Astrocyte of the cerebellum (primary cell): Measurements from ENCODE around the gene CAMK4.

Experiments used
- DNase-seq: peaks from one replicate; pipeline ENCODE4 v3.0.0-alpha.2; 2011; ENCODE audit warnings: low read depth
- H3K4me3 ChIP-seq: 2 replicates; pipeline ENCODE4 v1.5.1; 2011; ENCODE audit warnings: mild to moderate bottlenecking, low read depth, low read length, moderate library complexity
- CTCF ChIP-seq: IDR thresholded peaks from 2 replicates; pipeline ENCODE4 v1.5.1; 2012; ENCODE audit warnings: low read length, low read depth, moderate library complexity, mild to moderate bottlenecking; ENCODE audit errors: missing control alignments
- in situ Hi-C: cut with HindIII; loops from 2 replicates; pipeline ENCODE4 v1.10.0; 2017; ENCODE audit warnings: low sequenced_read_pairs

CAMK4 gene

GRCh38 chr5:111422747-111423720 is 198.8 kb downstream of the CAMK4 start:
- no peak for DNase-seq
- TF ChIP-seq CTCF, result no peak
- H3K4me3 ChIP-seq, result no peak overlapping the region
- in situ Hi-C loops, result no loop called here

GRCh38 chr5:111425205-111425604 is 201.0 kb downstream of the CAMK4 start:
- no peak for DNase-seq
- H3K4me3 ChIP-seq, result no peak overlapping the region
- TF ChIP-seq CTCF, result no peak
- in situ Hi-C loops, result no loop called here

GRCh38 chr5:111427762-111428161 is 203.6 kb downstream of the CAMK4 start:
- in situ Hi-C loops, result no loop called here
- H3K4me3 ChIP-seq, result no peak overlapping the region
- no peak for DNase-seq
- no peak for TF ChIP-seq CTCF

- in situ Hi-C loops, result no loop called here
- no peak overlapping the region for H3K4me3 ChIP-seq
- no peak for TF ChIP-seq CTCF
- no peak for DNase-seq
Observed at GRCh38 chr5:111432883-111433536, 208.8 kb downstream of the CAMK4 start.

GRCh38 chr5:111434800-111435199 is 210.6 kb downstream of the CAMK4 start:
- H3K4me3 ChIP-seq, result no peak overlapping the region
- in situ Hi-C loops, result no loop called here
- DNase-seq, result no peak
- TF ChIP-seq CTCF, result no peak

- no peak for DNase-seq
- no peak overlapping the region for H3K4me3 ChIP-seq
- in situ Hi-C loops, result no loop called here
- no peak for TF ChIP-seq CTCF
Observed at GRCh38 chr5:111439473-111440075, 215.4 kb downstream of the CAMK4 start.
